HepG2 (cell line): ENCODE data around the gene CENPO. TPM values are rescaled to one million over a fixed set of nuclear protein-coding genes. Genes with fewer than 3 reads are reported as not detected.
A peak's percentile ranks its signal among the peaks of the same experiment; 100 is the strongest.

Experiments used
- ARID3A ChIP-seq: IDR thresholded peaks from 2 replicates; pipeline ENCODE4 v1.6.1; 2012; ENCODE audit warnings: low read depth, low read length, improper control_type of control experiment
- GATAD2A ChIP-seq: IDR thresholded peaks from 2 replicates; pipeline ENCODE4 v1.6.1; 2016
- GLMP ChIP-seq: sonication (generic); formaldehyde crosslinking; IDR thresholded peaks from 2 replicates; pipeline ENCODE4 v1.9.0; 2021; ENCODE audit warnings: missing genetic modification reagents, mild to moderate bottlenecking, borderline replicate concordance
- GTF3A ChIP-seq: sonication (generic); formaldehyde crosslinking; conservative IDR thresholded peaks from 2 replicates; pipeline ENCODE4 v1.4.0; 2020; ENCODE audit warnings: mild to moderate bottlenecking, missing genetic modification reagents
- HMGA1 ChIP-seq: sonication (generic); formaldehyde crosslinking; conservative IDR thresholded peaks from 2 replicates; pipeline ENCODE4 v1.4.0; 2020; ENCODE audit warnings: missing genetic modification reagents
- IRX3 ChIP-seq: sonication (generic); formaldehyde crosslinking; IDR thresholded peaks from 2 replicates; pipeline ENCODE4 v1.8.1; 2023; ENCODE audit warnings: mild to moderate bottlenecking, low read depth, missing genetic modification reagents, borderline replicate concordance
- KAT8 ChIP-seq: IDR thresholded peaks from 2 replicates; pipeline ENCODE4 v1.6.1; 2016; ENCODE audit warnings: missing genetic modification reagents, missing compliant biosample characterization
- KDM5B ChIP-seq: sonication (generic); formaldehyde crosslinking; IDR thresholded peaks from 2 replicates; pipeline ENCODE4 v1.4.0; 2020; ENCODE audit warnings: missing genetic modification reagents, mild to moderate bottlenecking, borderline replicate concordance
- KMT2A ChIP-seq: sonication (generic); formaldehyde crosslinking; IDR thresholded peaks from 2 replicates; pipeline ENCODE4 v1.4.0; 2020; ENCODE audit warnings: missing genetic modification reagents
- PAF1 ChIP-seq: IDR thresholded peaks from 2 replicates; pipeline ENCODE4 v1.6.1; 2016; ENCODE audit warnings: missing genetic modification reagents, missing compliant biosample characterization
- PHF21A ChIP-seq: sonication (generic); formaldehyde crosslinking; IDR thresholded peaks from 2 replicates; pipeline ENCODE4 v1.5.0; 2020; ENCODE audit warnings: mild to moderate bottlenecking, missing genetic modification reagents
- REL ChIP-seq: sonication (generic); formaldehyde crosslinking; conservative IDR thresholded peaks from 2 replicates; pipeline ENCODE4 v1.8.0; 2022; ENCODE audit warnings: mild to moderate bottlenecking, missing genetic modification reagents, moderate library complexity
- RFX5 ChIP-seq: IDR thresholded peaks from 2 replicates; pipeline ENCODE4 v1.6.1; 2011; ENCODE audit warnings: low read depth, low read length, improper control_type of control experiment
- SP1 ChIP-seq, 2 experiments: fragments of 450-650 bp in 1 of 2; sonication (generic) in 1 of 2; formaldehyde crosslinking in 1 of 2; IDR thresholded peaks; 2 replicates each; pipeline versions ENCODE4 v1.4.0 to v1.6.1; 2016 to 2020; ENCODE audit warnings: missing genetic modification reagents in 1 of 2
- ZNF251 ChIP-seq: sonication (generic); formaldehyde crosslinking; IDR thresholded peaks from 2 replicates; pipeline ENCODE4 v1.9.0; 2021; ENCODE audit warnings: mild to moderate bottlenecking, missing genetic modification reagents
- ZNF276 ChIP-seq: sonication (generic); formaldehyde crosslinking; IDR thresholded peaks from 2 replicates; pipeline ENCODE4 v1.4.0; 2020; ENCODE audit warnings: mild to moderate bottlenecking, low read depth, missing genetic modification reagents
- ZNF317 ChIP-seq: sonication (generic); formaldehyde crosslinking; IDR thresholded peaks from 2 replicates; pipeline ENCODE4 v1.5.0; 2020; ENCODE audit warnings: mild to moderate bottlenecking, missing genetic modification reagents
- ZNF331 ChIP-seq: sonication (generic); formaldehyde crosslinking; IDR thresholded peaks from 2 replicates; pipeline ENCODE4 v1.4.0; 2020; ENCODE audit warnings: missing genetic modification reagents
- ZNF414 ChIP-seq: sonication (generic); formaldehyde crosslinking; IDR thresholded peaks from 2 replicates; pipeline ENCODE4 v1.5.0; 2020; ENCODE audit warnings: missing genetic modification reagents
- ZNF441 ChIP-seq: sonication (generic); formaldehyde crosslinking; IDR thresholded peaks from 2 replicates; pipeline ENCODE4 v1.7.0; 2021; ENCODE audit warnings: missing genetic modification reagents, borderline replicate concordance
- ZNF598 ChIP-seq: sonication (generic); formaldehyde crosslinking; IDR thresholded peaks from 2 replicates; pipeline ENCODE4 v1.5.1; 2020; ENCODE audit warnings: mild to moderate bottlenecking, missing genetic modification reagents, borderline replicate concordance
- ZNF768 ChIP-seq: sonication (generic); formaldehyde crosslinking; IDR thresholded peaks from 2 replicates; pipeline ENCODE4 v1.4.0; 2020; ENCODE audit warnings: missing genetic modification reagents
- ZNF878 ChIP-seq: sonication (generic); formaldehyde crosslinking; IDR thresholded peaks from 2 replicates; pipeline ENCODE4 v1.8.1; 2023; ENCODE audit warnings: mild to moderate bottlenecking, missing genetic modification reagents, moderate library complexity
- polyA plus RNA-seq, 8 experiments: library from polyadenylated mRNA; depleted of rRNA in 3 of 8; stranded (reverse) in 7 of 8; unstranded in 1 of 8; fragments of >200 nt; fragmentation: Illumina TruSeq in 4 of 8; extraction: Trizol in 4 of 8; gene quantifications; 2 replicates each; pipeline versions ENCODE4 v1.2.1 to v1.2.3, GENCODE V29; 2011 to 2016; ENCODE audit warnings: low read depth in 4 of 8, missing spikeins in 1 of 8, mixed read lengths in 1 of 8; ENCODE audit not compliant: insufficient read depth in 1 of 8
- total RNA-seq, 5 experiments: library from RNA; depleted of rRNA; stranded (reverse); fragments of >200 nt; fragmentation: Illumina TruSeq; extraction: Trizol; gene quantifications; 2 replicates each; pipeline ENCODE4 v1.2.3, GENCODE V29; 2016; ENCODE audit warnings: low read depth in 1 of 5

The CENPO gene
- total and polyA plus RNA-seq, 2 of the 13 experiments (the other 11 are each of a cell fraction or from before 2014, with no cell fraction given): 19.7 to 35.5 TPM

GRCh38 chr2:24827321-24828237, 34.4 kb downstream of the CENPO start (continued):
- TF ChIP-seq GLMP: no peak
- TF ChIP-seq ZNF276 (CRISPR knock-in tag): peak; percentile 77
- TF ChIP-seq ZNF441 (CRISPR knock-in tag): no peak
- no peak for TF ChIP-seq REL (CRISPR knock-in tag)
- TF ChIP-seq RFX5: no peak
- 0 out of 2 replicates have a peak, but pooled peaks have one; percentile 48 for TF ChIP-seq GATAD2A (CRISPR knock-in tag)
- TF ChIP-seq ZNF251 (CRISPR knock-in tag): no peak
- TF ChIP-seq ZNF331: peak; percentile 41; the same call in 1 of the 2 replicates
- peak; percentile 48; the same call in 1 of the 2 replicates for TF ChIP-seq KMT2A (CRISPR knock-in tag)
- TF ChIP-seq PAF1 (CRISPR knock-in tag): no peak
- TF ChIP-seq KDM5B (CRISPR knock-in tag): peak; percentile 54; the same call in 1 of the 2 replicates
- 0 out of 2 replicates have a peak, but pooled peaks have one; percentile 39 for TF ChIP-seq GTF3A
- no peak for TF ChIP-seq PHF21A (CRISPR knock-in tag)
- no peak for TF ChIP-seq ZNF317 (CRISPR knock-in tag)
- no peak for TF ChIP-seq ARID3A
- TF ChIP-seq KAT8 (CRISPR knock-in tag): peak; percentile 43; the same call in 1 of the 2 replicates
- TF ChIP-seq ZNF768 (CRISPR knock-in tag): 0 out of 2 replicates have a peak, but pooled peaks have one; percentile 46
- TF ChIP-seq ZNF598: peak; percentile 95
- no peak for TF ChIP-seq SP1 (IDR thresholded peaks at IDR 0.05)
- TF ChIP-seq SP1 (CRISPR knock-in tag; IDR thresholded peaks at IDR 0.05): 0 out of 2 replicates have a peak, but pooled peaks have one; percentile 46
- no peak for TF ChIP-seq ZNF414 (CRISPR knock-in tag)
- no peak for TF ChIP-seq ZNF878 (CRISPR knock-in tag)
- no peak for TF ChIP-seq IRX3
- no peak for TF ChIP-seq HMGA1 (CRISPR knock-in tag)
